Peyer's patch (tissue), 4 donors: ENCODE measurements around the gene TMEM107. TPM values are rescaled to one million over a fixed set of nuclear protein-coding genes. Genes with fewer than 3 reads are reported as not detected.

Source experiments
- DNase-seq, 3 donors: peaks; one replicate each; pipeline ENCODE4 v3.0.0-alpha.2; 2017 to 2019
- H3K27ac ChIP-seq, 4 donors: fragments of 200-600 bp; sonication (generic); one replicate each; pipeline ENCODE4 v1.5.1; 2016 to 2019
- H3K27me3 ChIP-seq, 2 donors: fragments of 200-600 bp; sonication (generic); one replicate each; pipeline ENCODE4 v1.5.1; 2019
- H3K36me3 ChIP-seq, 3 donors: fragments of 200-600 bp; sonication (generic); one replicate each; pipeline ENCODE4 v1.5.1; 2016 to 2019
- H3K4me1 ChIP-seq, 4 donors: fragments of 200-600 bp; sonication (generic); one replicate each; pipeline ENCODE4 v1.5.1; 2016 to 2019
- H3K4me3 ChIP-seq, 4 donors: fragments of 200-600 bp; sonication (generic); 1 replicate in 3 of 4; 2 replicates in 1 of 4; pipeline ENCODE4 v1.5.1; 2016 to 2019; ENCODE audit warnings: mild to moderate bottlenecking in 1 of 4
- H3K9me3 ChIP-seq, 4 donors: fragments of 200-600 bp; sonication (generic); one replicate each; pipeline ENCODE4 v1.5.1; 2016 to 2019; ENCODE audit warnings: mild to moderate bottlenecking in 1 of 4
- POLR2A ChIP-seq, 2 donors: fragments of 450-650 bp; IDR thresholded peaks; one replicate each; pipeline ENCODE4 v1.5.1; 2017; ENCODE audit warnings: antibody characterized with exemption in 2 of 2, mild to moderate bottlenecking in 2 of 2, moderate library complexity in 2 of 2
- total RNA-seq, 4 donors: library from RNA; depleted of rRNA; stranded (reverse); fragments of >200 nt; gene quantifications; one replicate each; pipeline ENCODE4 v1.1.0, GENCODE V29; 2016
- TF ChIP-seq, protein P1 (sequence below), 6 experiments: fragments of 450-650 bp in 4 of 6; fragments of 200-600 bp in 2 of 6; sonication (generic) in 1 of 6; IDR thresholded peaks; one replicate each; pipeline ENCODE4 v1.5.1; 2017 to 2019; ENCODE audit warnings: antibody characterized with exemption in 6 of 6, mild to moderate bottlenecking in 3 of 6, moderate library complexity in 1 of 6

The TMEM107 gene
- total RNA-seq, 4 donors from 2014 or later, result 6.5 to 27.2 (median 16.4) TPM

- no peak for TF ChIP-seq POLR2A (IDR thresholded peaks at IDR 0.05)
- TF ChIP-seq, protein P1, sequence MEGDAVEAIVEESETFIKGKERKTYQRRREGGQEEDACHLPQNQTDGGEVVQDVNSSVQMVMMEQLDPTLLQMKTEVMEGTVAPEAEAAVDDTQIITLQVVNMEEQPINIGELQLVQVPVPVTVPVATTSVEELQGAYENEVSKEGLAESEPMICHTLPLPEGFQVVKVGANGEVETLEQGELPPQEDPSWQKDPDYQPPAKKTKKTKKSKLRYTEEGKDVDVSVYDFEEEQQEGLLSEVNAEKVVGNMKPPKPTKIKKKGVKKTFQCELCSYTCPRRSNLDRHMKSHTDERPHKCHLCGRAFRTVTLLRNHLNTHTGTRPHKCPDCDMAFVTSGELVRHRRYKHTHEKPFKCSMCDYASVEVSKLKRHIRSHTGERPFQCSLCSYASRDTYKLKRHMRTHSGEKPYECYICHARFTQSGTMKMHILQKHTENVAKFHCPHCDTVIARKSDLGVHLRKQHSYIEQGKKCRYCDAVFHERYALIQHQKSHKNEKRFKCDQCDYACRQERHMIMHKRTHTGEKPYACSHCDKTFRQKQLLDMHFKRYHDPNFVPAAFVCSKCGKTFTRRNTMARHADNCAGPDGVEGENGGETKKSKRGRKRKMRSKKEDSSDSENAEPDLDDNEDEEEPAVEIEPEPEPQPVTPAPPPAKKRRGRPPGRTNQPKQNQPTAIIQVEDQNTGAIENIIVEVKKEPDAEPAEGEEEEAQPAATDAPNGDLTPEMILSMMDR (IDR thresholded peaks at IDR 0.05), result no peak
- Histone ChIP-seq H3K27ac (peak overlapping the region in 1 of 4 donors; percentile 10), H3K36me3 (peaks cover 0 to 87% (median 9%) of the 10 kb centered on the region in 3 donors), H3K4me3 (no peak overlapping the region), H3K27me3 (no peaks in the 10 kb centered on the region), H3K4me1 (peaks cover 0 to 17% (median 12%) of the 10 kb centered on the region in 4 donors), H3K9me3 (no peaks in the 10 kb centered on the region)
- DNase-seq, result no peak
These were observed 28.9 kb downstream of the TMEM107 start for GRCh38 chr17:8147141-8147804.

- Histone ChIP-seq H3K4me3 (no peak overlapping the region), H3K27ac (peak overlapping the region in 1 of 4 donors; percentile 10), H3K9me3 (no peaks in the 10 kb centered on the region), H3K4me1 (peaks cover 0 to 16% (median 12%) of the 10 kb centered on the region in 4 donors), H3K27me3 (no peaks in the 10 kb centered on the region), H3K36me3 (peaks cover 0 to 94% (median 9%) of the 10 kb centered on the region in 3 donors)
- no peak for DNase-seq
- TF ChIP-seq, protein P1 (IDR thresholded peaks at IDR 0.05), result no peak
- no peak for TF ChIP-seq POLR2A (IDR thresholded peaks at IDR 0.05)
These were observed 29.6 kb downstream of the TMEM107 start for GRCh38 chr17:8146381-8147140.

DNA sequence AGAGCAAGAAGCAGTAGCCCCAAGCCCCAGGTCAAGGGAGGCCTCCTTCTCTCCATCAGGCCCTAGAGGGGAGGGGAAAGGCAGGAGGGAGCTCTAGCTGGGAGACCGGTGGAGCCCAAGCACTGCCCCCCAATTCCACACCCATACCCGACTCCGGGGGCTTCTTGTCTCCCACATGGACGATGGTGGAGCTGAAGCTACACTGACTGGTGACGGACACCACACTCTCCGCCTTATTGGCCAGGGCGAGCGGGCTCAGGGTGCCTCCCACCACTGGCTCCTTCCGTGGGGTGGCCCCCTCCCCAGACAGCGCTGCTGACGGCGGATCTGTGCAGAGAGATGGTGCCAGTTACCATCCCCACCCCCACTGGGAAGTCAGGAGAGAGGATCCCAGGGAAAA lies 30.4 kb downstream of the TMEM107 start:
- Histone ChIP-seq H3K27ac (no peak overlapping the region), H3K27me3 (no peaks in the 10 kb centered on the region)
- TF ChIP-seq POLR2A (IDR thresholded peaks at IDR 0.05), result no peak

DNA sequence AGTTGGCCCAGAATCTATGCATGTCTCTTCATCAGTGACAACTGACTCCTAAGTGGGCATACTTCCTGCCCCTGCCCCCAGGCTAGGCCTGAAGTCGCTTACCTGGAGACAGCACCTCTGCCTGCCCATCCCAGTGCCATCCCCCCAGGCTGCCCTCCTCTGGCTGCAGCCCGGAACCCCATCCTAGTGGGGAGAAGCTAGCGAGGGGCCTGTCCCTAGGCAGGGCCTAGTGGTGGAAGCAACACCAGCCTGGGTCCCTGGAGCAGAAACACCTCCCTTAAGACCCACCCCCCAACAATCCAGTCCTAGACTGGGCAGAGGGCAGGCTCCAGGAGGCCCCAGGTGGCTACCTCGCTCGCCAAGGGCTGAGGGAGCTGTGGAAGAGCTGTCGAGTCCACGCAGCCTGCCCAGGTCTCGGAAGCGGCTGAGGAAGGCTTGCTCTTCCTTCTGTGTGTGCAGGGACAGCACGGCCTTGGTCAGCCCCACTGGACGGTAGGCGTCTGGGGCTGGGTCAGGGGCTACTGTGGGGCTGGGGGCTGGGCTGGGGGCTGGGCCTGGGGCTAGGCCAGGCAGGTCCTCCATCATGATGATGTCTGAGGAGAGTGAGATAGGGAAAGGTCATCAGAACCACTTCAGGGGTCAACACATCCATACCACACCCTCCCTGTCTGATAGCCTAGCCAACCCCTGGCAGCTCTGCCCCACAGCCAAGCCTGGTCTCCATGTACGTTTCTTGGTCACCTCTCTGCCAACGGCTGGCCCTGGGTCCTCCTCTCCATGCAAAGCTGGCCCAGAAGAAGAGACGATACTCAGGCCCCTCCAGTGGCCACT lies 31.6 kb downstream of the TMEM107 start:
- H3K4me1 ChIP-seq, result peaks cover 0 to 3% (median under 1%) of the 10 kb centered on the region in 4 donors
- H3K9me3 ChIP-seq, result no peaks in the 10 kb centered on the region
- H3K27ac ChIP-seq, result no peak overlapping the region
- TF ChIP-seq, protein P1 (IDR thresholded peaks at IDR 0.05), result no peak
- no peak for TF ChIP-seq POLR2A (IDR thresholded peaks at IDR 0.05)
- DNase-seq, result no peak
- no peak overlapping the region for H3K4me3 ChIP-seq
- H3K36me3 ChIP-seq, result peaks cover 0 to 100% (median 9%) of the 10 kb centered on the region in 3 donors
- no peaks in the 10 kb centered on the region for H3K27me3 ChIP-seq

More for the DNA sequence above, 30.4 kb downstream of the TMEM107 start:
- no peak overlapping the region for H3K4me3 ChIP-seq
- peaks cover 0 to 100% (median 9%) of the 10 kb centered on the region in 3 donors for H3K36me3 ChIP-seq
- DNase-seq, result no peak
- peaks cover 0 to 14% (median 9%) of the 10 kb centered on the region in 4 donors for H3K4me1 ChIP-seq
- no peaks in the 10 kb centered on the region for H3K9me3 ChIP-seq

- Histone ChIP-seq H3K4me1 (peaks cover 0 to 10% (median 1%) of the 10 kb centered on the region in 4 donors), H3K36me3 (peaks cover 0 to 96% (median 9%) of the 10 kb centered on the region in 3 donors), H3K4me3 (no peak overlapping the region), H3K9me3 (no peaks in the 10 kb centered on the region), H3K27ac (peak overlapping the region in 1 of 4 donors; percentile 7), H3K27me3 (no peaks in the 10 kb centered on the region)
- DNase-seq, result peak in 1 of 3 donors; percentile 43
- TF ChIP-seq POLR2A (IDR thresholded peaks at IDR 0.05), result no peak
- TF ChIP-seq, protein P1 (IDR thresholded peaks at IDR 0.05), result no peak
These were observed 32.4 kb downstream of the TMEM107 start for GRCh38 chr17:8143581-8144400.
